A673 (cell line): ENCODE measurements around the gene ELF3. TPM values are rescaled to one million over a fixed set of nuclear protein-coding genes. Genes with fewer than 3 reads are reported as not detected.
"Not testable (repeated sequence)": the region's sequence is repeated elsewhere in the genome, so short reads cannot be mapped to it uniquely, and the experiment has no call there.

ENCODE experiments used
- Bru-seq: library from RNA; stranded (reverse); fragments of 400-500 nt; gene quantifications from one replicate; lab custom pipeline; 2021; lab: Mats Ljungman, UMichigan
- BruChase-seq, 2 experiments: library from RNA; stranded (reverse); fragments of 400-500 nt; gene quantifications; one replicate each; lab custom pipeline; 2021; lab: Mats Ljungman, UMichigan
- BruUV-seq: library from RNA; stranded (reverse); fragments of 400-500 nt; replicated peaks from 2 replicates; lab custom pipeline; 2021; lab: Mats Ljungman, UMichigan
- CTCF ChIA-PET: fragments of 300-600 bp; sonication (Branson Sonifier 250); formaldehyde crosslinking; loops from one replicate; lab custom pipeline; 2022; ENCODE audit warnings: antibody characterized with exemption; lab: Charles Lee
- POLR2A ChIA-PET: fragments of 300-600 bp; sonication (Branson Sonifier 250); formaldehyde crosslinking; loops from one replicate; lab custom pipeline; 2022; ENCODE audit warnings: antibody characterized with exemption; ENCODE audit not compliant: low non-redundant PET; lab: Charles Lee
- DNase-seq: peaks from one replicate; pipeline ENCODE4 v3.0.0-alpha.2; 2015; ENCODE audit warnings: low spot score
- H3K27ac ChIP-seq: fragments of 200-600 bp; sonication (generic); 2 replicates; pipeline ENCODE4 v1.5.1; 2016; ENCODE audit warnings: mixed run types, low read depth, mild to moderate bottlenecking, mixed read lengths, antibody characterized with exemption, low read length; ENCODE audit not compliant: poor library complexity, severe bottlenecking
- H3K27me3 ChIP-seq: fragments of 200-600 bp; sonication (generic); replicated peaks from 2 replicates; pipeline ENCODE4 v1.6.1; 2017; ENCODE audit warnings: mixed run types, low read depth, mild to moderate bottlenecking, mixed read lengths, antibody characterized with exemption, low read length; ENCODE audit not compliant: insufficient read depth, poor library complexity
- H3K36me3 ChIP-seq: fragments of 200-600 bp; sonication (generic); 2 replicates; pipeline ENCODE4 v1.6.1; 2016; ENCODE audit warnings: mixed run types, mild to moderate bottlenecking, mixed read lengths, antibody characterized with exemption, low read length; ENCODE audit not compliant: insufficient read depth, poor library complexity, severe bottlenecking
- H3K4me1 ChIP-seq: fragments of 200-600 bp; sonication (generic); 2 replicates; pipeline ENCODE4 v1.6.1; 2017; ENCODE audit warnings: mixed run types, mild to moderate bottlenecking, mixed read lengths, antibody characterized with exemption, low read length; ENCODE audit not compliant: insufficient read depth, poor library complexity, severe bottlenecking
- H3K4me3 ChIP-seq: fragments of 200-600 bp; sonication (generic); 2 replicates; pipeline ENCODE4 v1.5.1; 2016; ENCODE audit warnings: low read depth, mixed run types, mild to moderate bottlenecking, mixed read lengths, low read length; ENCODE audit not compliant: poor library complexity, severe bottlenecking
- H3K9me3 ChIP-seq: fragments of 200-600 bp; sonication (generic); 2 replicates; pipeline ENCODE4 v1.6.1; 2016; ENCODE audit warnings: mixed run types, low read depth, mild to moderate bottlenecking, mixed read lengths, antibody characterized with exemption, low read length; ENCODE audit not compliant: poor library complexity, severe bottlenecking
- CTCF ChIP-seq: fragments of 300-800, 200-600 bp; sonication (generic); conservative IDR thresholded peaks from 2 replicates; pipeline ENCODE4 v1.5.1; 2017; ENCODE audit warnings: low read depth, mild to moderate bottlenecking, antibody characterized with exemption, low read length, moderate library complexity, mixed read lengths
- EZH2 ChIP-seq: fragments of 200-600 bp; sonication (generic); IDR thresholded peaks from 2 replicates; pipeline ENCODE4 v1.6.1; 2017; ENCODE audit warnings: borderline replicate concordance, low read depth, mild to moderate bottlenecking, mixed read lengths, antibody characterized with exemption, low read length; ENCODE audit not compliant: poor library complexity, severe bottlenecking
- intact Hi-C: fragments of 100-400 bp; cut with micrococcal nuclease; formaldehyde crosslinking; loops from one replicate; pipeline ENCODE4 v1.10.0; 2022; ENCODE audit not compliant: unreplicated experiment
- long read RNA-seq: library from polyadenylated mRNA; stranded (forward); transcript quantifications from one replicate; pipeline ENCODE4 v2.0.0, GENCODE V29; 2022
- total RNA-seq: library from RNA; stranded (reverse); gene quantifications from 2 replicates; pipeline ENCODE4 v1.2.3, GENCODE V29; 2021

ELF3 gene
- total RNA-seq (0.50 and 0.56 TPM in 2 replicates), Bru-seq, nascent RNA (percentile 20 among the genes with signal in this experiment), BruChase-seq, experiment 1, labeled RNA remaining after a 2-hour chase (percentile 17 among the genes with signal in this experiment), BruChase-seq, experiment 2, labeled RNA remaining after a 6-hour chase (percentile 17 among the genes with signal in this experiment)
- long read RNA-seq = 0 reads

- Histone ChIP-seq H3K27me3 (no peaks in the 10 kb centered on the region), H3K9me3 (no peaks in the 10 kb centered on the region), H3K27ac (no peak within 1 kb of the TSS), H3K4me3 (no peak within 1 kb of the TSS), H3K4me1 (no peaks in the 10 kb centered on the region), H3K36me3 (peaks cover 2% of the 10 kb centered on the region)
- CTCF ChIA-PET = interaction anchor here (0.6 kb wide), 3 partner anchors 92 to 125 kb away, joined by 3 read pairs; no protein-coding TSS in a partner anchor
- TF ChIP-seq EZH2 (no peak), CTCF (no peak)
- BruUV-seq = no TSS peak
- intact Hi-C loops = no loop called here
- POLR2A ChIA-PET = no interaction called here
- no peak for DNase-seq
These were observed at the start of gene ELF3 for GRCh38 chr1:202010180-202011015. Gene ELF3, plus strand, starts transcription at chr1:202010587. Its CDS starts 550 bp downstream, at chr1:202011137.

GRCh38 chr1:201962382-201962781 lies 48.0 kb upstream of the ELF3 start:
- POLR2A ChIA-PET, H3K27me3 ChIP-seq, intact Hi-C loops, DNase-seq, CTCF ChIA-PET, H3K4me1 ChIP-seq, BruUV-seq, H3K4me3 ChIP-seq, H3K9me3 ChIP-seq, H3K27ac ChIP-seq: not testable (repeated sequence)
- peaks cover 75% of the 10 kb centered on the region for H3K36me3 ChIP-seq

- TF ChIP-seq EZH2 = no peak
- no peak for TF ChIP-seq CTCF
- Histone ChIP-seq H3K4me3 (no peak overlapping the region), H3K27ac (no peak overlapping the region), H3K9me3 (no peaks in the 10 kb centered on the region), H3K4me1 (no peaks in the 10 kb centered on the region), H3K27me3 (no peaks in the 10 kb centered on the region), H3K36me3 (peaks cover 75% of the 10 kb centered on the region)
- BruUV-seq = no TSS peak
- ChIA-PET POLR2A (no interaction called here), CTCF (interaction anchor here (0.6 kb wide), 1 partner anchor 44 kb away, joined by 3 read pairs; no protein-coding TSS in a partner anchor)
- intact Hi-C loops = no loop called here
- DNase-seq = no peak
These were observed 46.1 kb upstream of the ELF3 start for GRCh38 chr1:201964261-201964660.
